ENCODE data around the gene BCL11B. TPM values are rescaled to one million over a fixed set of nuclear protein-coding genes. Genes with fewer than 3 reads are reported as not detected.

BCL11B gene
- total RNA-seq, 2 experiments from 2014 or later, result not detected

- Histone ChIP-seq H2AFZ (ENCODE audit: low read length) (no peak overlapping the region), H4K20me1 (ENCODE audit: insufficient read depth, low read length) (no peaks in the 10 kb centered on the region), H3K9me2 (ENCODE audit: insufficient read depth, low read length) (no peaks in the 10 kb centered on the region), H3K4me3 (ENCODE audit: low read depth, low read length, poor library complexity, severe bottlenecking) (no peak overlapping the region), H3K36me3 (ENCODE audit: insufficient read depth, low read length) (no peaks in the 10 kb centered on the region), H3K9me3 (ENCODE audit: low read length) (no peaks in the 10 kb centered on the region), H3K4me1 (ENCODE audit: insufficient read depth, low read length, poor library complexity, severe bottlenecking) (no peaks in the 10 kb centered on the region), H3K27ac (ENCODE audit: low read depth, low read length, poor library complexity, severe bottlenecking) (no peak overlapping the region), H3K4me2 (ENCODE audit: low read length) (no peak overlapping the region), H3K79me2 (ENCODE audit: insufficient read depth, low read depth, low read length) (no peaks in the 10 kb centered on the region)
- ChIA-PET CTCF (ENCODE audit: unreplicated experiment) (no interaction called here), POLR2A (no interaction called here)
- intact Hi-C loops (cut with micrococcal nuclease; ENCODE audit: unreplicated experiment), result no loop called here
- DNase-seq (ENCODE audit: low spot score), result no peak
- no peak for TF ChIP-seq EZH2phosphoT487 (IDR thresholded peaks at IDR 0.05; ENCODE audit: borderline replicate concordance, low read depth, low read length)
- TF ChIP-seq, protein P1, sequence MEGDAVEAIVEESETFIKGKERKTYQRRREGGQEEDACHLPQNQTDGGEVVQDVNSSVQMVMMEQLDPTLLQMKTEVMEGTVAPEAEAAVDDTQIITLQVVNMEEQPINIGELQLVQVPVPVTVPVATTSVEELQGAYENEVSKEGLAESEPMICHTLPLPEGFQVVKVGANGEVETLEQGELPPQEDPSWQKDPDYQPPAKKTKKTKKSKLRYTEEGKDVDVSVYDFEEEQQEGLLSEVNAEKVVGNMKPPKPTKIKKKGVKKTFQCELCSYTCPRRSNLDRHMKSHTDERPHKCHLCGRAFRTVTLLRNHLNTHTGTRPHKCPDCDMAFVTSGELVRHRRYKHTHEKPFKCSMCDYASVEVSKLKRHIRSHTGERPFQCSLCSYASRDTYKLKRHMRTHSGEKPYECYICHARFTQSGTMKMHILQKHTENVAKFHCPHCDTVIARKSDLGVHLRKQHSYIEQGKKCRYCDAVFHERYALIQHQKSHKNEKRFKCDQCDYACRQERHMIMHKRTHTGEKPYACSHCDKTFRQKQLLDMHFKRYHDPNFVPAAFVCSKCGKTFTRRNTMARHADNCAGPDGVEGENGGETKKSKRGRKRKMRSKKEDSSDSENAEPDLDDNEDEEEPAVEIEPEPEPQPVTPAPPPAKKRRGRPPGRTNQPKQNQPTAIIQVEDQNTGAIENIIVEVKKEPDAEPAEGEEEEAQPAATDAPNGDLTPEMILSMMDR (conservative IDR thresholded peaks at IDR 0.05; ENCODE audit: low read length), result no peak
- BruUV-seq (replicated peaks), result no TSS peak
Observed at GRCh38 chr14:99203801-99204200, 68.2 kb downstream of the BCL11B start.

GRCh38 chr14:99203080-99203479 is 68.9 kb downstream of the BCL11B start:
- CTCF ChIA-PET (ENCODE audit: unreplicated experiment), result no interaction called here
- TF ChIP-seq, protein P1 (conservative IDR thresholded peaks at IDR 0.05; ENCODE audit: low read length), result no peak
- TF ChIP-seq EZH2phosphoT487 (IDR thresholded peaks at IDR 0.05; ENCODE audit: borderline replicate concordance, low read depth, low read length), result no peak
- H3K36me3 ChIP-seq (ENCODE audit: insufficient read depth, low read length), result no peaks in the 10 kb centered on the region

GRCh38 chr14:99202516-99202915 is 69.5 kb downstream of the BCL11B start:
- H3K9me3 ChIP-seq (ENCODE audit: low read length), result no peaks in the 10 kb centered on the region
- H3K4me2 ChIP-seq (ENCODE audit: low read length), result no peak overlapping the region
- H3K79me2 ChIP-seq (ENCODE audit: insufficient read depth, low read depth, low read length), result no peaks in the 10 kb centered on the region
- DNase-seq (ENCODE audit: low spot score), result no peak
- H3K36me3 ChIP-seq (ENCODE audit: insufficient read depth, low read length), result no peaks in the 10 kb centered on the region
- no peaks in the 10 kb centered on the region for H4K20me1 ChIP-seq (ENCODE audit: insufficient read depth, low read length)
- ChIA-PET CTCF (ENCODE audit: unreplicated experiment) (interaction anchor here (0.5 kb wide), 1 partner anchor 82 kb away, joined by 3 read pairs; no protein-coding TSS in a partner anchor), POLR2A (interaction anchor here (0.6 kb wide), 1 partner anchor 1216 kb away, joined by 3 read pairs; no protein-coding TSS in a partner anchor)
- no peak for TF ChIP-seq EZH2phosphoT487 (IDR thresholded peaks at IDR 0.05; ENCODE audit: borderline replicate concordance, low read depth, low read length)
- TF ChIP-seq, protein P1 (conservative IDR thresholded peaks at IDR 0.05; ENCODE audit: low read length), result no peak
- H2AFZ ChIP-seq (ENCODE audit: low read length), result no peak overlapping the region
- H3K9me2 ChIP-seq (ENCODE audit: insufficient read depth, low read length), result no peaks in the 10 kb centered on the region
- no TSS peak for BruUV-seq (replicated peaks)
- no peak overlapping the region for H3K4me3 ChIP-seq (ENCODE audit: low read depth, low read length, poor library complexity, severe bottlenecking)
- no peaks in the 10 kb centered on the region for H3K4me1 ChIP-seq (ENCODE audit: insufficient read depth, low read length, poor library complexity, severe bottlenecking)
- H3K27ac ChIP-seq (ENCODE audit: low read depth, low read length, poor library complexity, severe bottlenecking), result no peak overlapping the region
- intact Hi-C loops (cut with micrococcal nuclease; ENCODE audit: unreplicated experiment), result no loop called here

More at GRCh38 chr14:99203080-99203479, 68.9 kb downstream of the BCL11B start:
- Histone ChIP-seq H4K20me1 (ENCODE audit: insufficient read depth, low read length) (no peaks in the 10 kb centered on the region), H3K9me3 (ENCODE audit: low read length) (no peaks in the 10 kb centered on the region), H3K4me3 (ENCODE audit: low read depth, low read length, poor library complexity, severe bottlenecking) (no peak overlapping the region), H3K4me2 (ENCODE audit: low read length) (no peak overlapping the region), H3K4me1 (ENCODE audit: insufficient read depth, low read length, poor library complexity, severe bottlenecking) (no peaks in the 10 kb centered on the region), H3K27ac (ENCODE audit: low read depth, low read length, poor library complexity, severe bottlenecking) (no peak overlapping the region), H3K9me2 (ENCODE audit: insufficient read depth, low read length) (no peaks in the 10 kb centered on the region), H3K79me2 (ENCODE audit: insufficient read depth, low read depth, low read length) (no peaks in the 10 kb centered on the region), H2AFZ (ENCODE audit: low read length) (no peak overlapping the region)
- intact Hi-C loops (cut with micrococcal nuclease; ENCODE audit: unreplicated experiment), result no loop called here
- BruUV-seq (replicated peaks), result no TSS peak
- POLR2A ChIA-PET, result no interaction called here
- DNase-seq (ENCODE audit: low spot score), result no peak

All from OCI-LY7 (cell line).